HL-60 (cell line): ENCODE measurements around the gene NHSL2.

ENCODE experiments used
- DNase-seq, 2 experiments: peaks; one replicate each; pipeline ENCODE4 v3.0.0-alpha.2; 2010 to 2020; ENCODE audit warnings: low read depth in 1 of 2, low spot score in 1 of 2
- H3K27ac ChIP-seq: fragments of 250-450 bp; sonication (Bioruptor Pico); replicated peaks from 2 replicates; pipeline ENCODE4 v1.5.1; 2020; ENCODE audit warnings: mild to moderate bottlenecking, moderate library complexity
- H3K27me3 ChIP-seq: fragments of 250-450 bp; sonication (Bioruptor Pico); 2 replicates; pipeline ENCODE4 v1.5.1; 2021; ENCODE audit warnings: mild to moderate bottlenecking, moderate library complexity; ENCODE audit not compliant: insufficient read depth, poor library complexity, severe bottlenecking
- H3K4me3 ChIP-seq: replicated peaks from 2 replicates; pipeline ENCODE4 v1.5.1; 2011; ENCODE audit warnings: mild to moderate bottlenecking, control low read depth, low read length; ENCODE audit not compliant: insufficient read depth
- CTCF ChIP-seq: IDR thresholded peaks from one replicate; pipeline ENCODE4 v1.5.1; 2011; ENCODE audit warnings: low read length, control low read depth, inconsistent platforms; ENCODE audit not compliant: insufficient read depth
- GABPA ChIP-seq: IDR thresholded peaks from 2 replicates; pipeline ENCODE4 v1.6.1; 2012; ENCODE audit warnings: low read depth
- POLR2AphosphoS5 ChIP-seq: IDR thresholded peaks from 2 replicates; pipeline ENCODE4 v1.6.1; 2012; ENCODE audit warnings: low read depth
- REST ChIP-seq: IDR thresholded peaks from 2 replicates; pipeline ENCODE4 v1.6.1; 2012; ENCODE audit warnings: low read depth; ENCODE audit not compliant: insufficient replicate concordance
- SPI1 ChIP-seq: IDR thresholded peaks from 2 replicates; pipeline ENCODE4 v1.6.1; 2012; ENCODE audit warnings: low read depth, mild to moderate bottlenecking, borderline replicate concordance

NHSL2 gene

GRCh38 chrX:71995122-71995521 lies 84.5 kb downstream of the NHSL2 start:
- no peak for TF ChIP-seq REST
- no peak for TF ChIP-seq SPI1
- no peak for TF ChIP-seq POLR2AphosphoS5
- no peak for TF ChIP-seq GABPA
- no peak for TF ChIP-seq CTCF
- no peak for DNase-seq
- no peaks in the 10 kb centered on the region for H3K27me3 ChIP-seq

GRCh38 chrX:71996136-71996535 lies 85.5 kb downstream of the NHSL2 start:
- TF ChIP-seq REST, result no peak
- no peak for TF ChIP-seq CTCF
- no peak overlapping the region for H3K27ac ChIP-seq
- no peaks in the 10 kb centered on the region for H3K27me3 ChIP-seq
- no peak overlapping the region for H3K4me3 ChIP-seq
- DNase-seq, result no peak

More at GRCh38 chrX:71995122-71995521, 84.5 kb downstream of the NHSL2 start:
- Histone ChIP-seq H3K4me3 (no peak overlapping the region), H3K27ac (no peak overlapping the region)

GRCh38 chrX:71996826-71997225 lies 86.2 kb downstream of the NHSL2 start:
- no peak for DNase-seq
- Histone ChIP-seq H3K4me3 (no peak overlapping the region), H3K27me3 (no peaks in the 10 kb centered on the region), H3K27ac (no peak overlapping the region)
- TF ChIP-seq SPI1 (no peak), REST (no peak), GABPA (no peak), POLR2AphosphoS5 (no peak), CTCF (no peak)
